ENCODE measurements around the gene G6PC2. TPM values are rescaled to one million over a fixed set of nuclear protein-coding genes. Genes with fewer than 3 reads are reported as not detected.
A peak's percentile ranks its signal among the peaks of the same experiment; 100 is the strongest.
"Not testable (repeated sequence)": the region's sequence is repeated elsewhere in the genome, so short reads cannot be mapped to it uniquely, and the experiment has no call there.

Gene G6PC2
- total RNA-seq (2014; rRNA removed; shearing (Covaris generic)): not detected in 2 replicates

GRCh38 chr2:168901003-168901402 lies at the start of gene G6PC2:
Gene G6PC2 (plus strand): TSS chr2:168901291. CDS start chr2:168901332, 41 bp downstream.
- DNase-seq (ENCODE audit: low read depth): no peak

- peak; percentile 82 for DNase-seq (ENCODE audit: low read depth)
Measured at GRCh38 chr2:168851674-168852320, 49.3 kb upstream of the G6PC2 start.

- no peak for DNase-seq (ENCODE audit: low read depth)
Measured at GRCh38 chr2:168852481-168852880, 48.6 kb upstream of the G6PC2 start.

GRCh38 chr2:168853471-168853870 lies 47.6 kb upstream of the G6PC2 start:
- DNase-seq (ENCODE audit: low read depth): no peak

GRCh38 chr2:168854651-168855050 lies 46.4 kb upstream of the G6PC2 start:
- no peak for DNase-seq (ENCODE audit: low read depth)

GRCh38 chr2:168855601-168856000 lies 45.5 kb upstream of the G6PC2 start:
- no peak for DNase-seq (ENCODE audit: low read depth)

- no peak for DNase-seq (ENCODE audit: low read depth)
Measured at GRCh38 chr2:168858146-168858545, 42.9 kb upstream of the G6PC2 start.

- DNase-seq (ENCODE audit: low read depth): not testable (repeated sequence)
Measured at GRCh38 chr2:168867164-168867563, 33.9 kb upstream of the G6PC2 start.

- DNase-seq (ENCODE audit: low read depth): not testable (repeated sequence)
Measured at GRCh38 chr2:168870369-168870768, 30.7 kb upstream of the G6PC2 start.

- DNase-seq (ENCODE audit: low read depth): not testable (repeated sequence)
Measured at GRCh38 chr2:168870824-168871223, 30.3 kb upstream of the G6PC2 start.

- DNase-seq (ENCODE audit: low read depth): no peak
Measured at GRCh38 chr2:168874368-168875054, 26.6 kb upstream of the G6PC2 start.

- not testable (repeated sequence) for DNase-seq (ENCODE audit: low read depth)
Measured at GRCh38 chr2:168882163-168882562, 18.9 kb upstream of the G6PC2 start.

GRCh38 chr2:168884975-168885374 lies 16.1 kb upstream of the G6PC2 start:
- DNase-seq (ENCODE audit: low read depth): peak; percentile 68

- DNase-seq (ENCODE audit: low read depth): no peak
Measured at GRCh38 chr2:168889635-168890005, 11.5 kb upstream of the G6PC2 start.

GRCh38 chr2:168890006-168890782 lies 10.9 kb upstream of the G6PC2 start, which contains the start of gene SPC25:
Gene SPC25 (minus strand): TSS chr2:168890430. CDS start chr2:168889519, 911 bp downstream.
- DNase-seq (ENCODE audit: low read depth): peak; percentile 93

GRCh38 chr2:168892327-168892726 lies 8.8 kb upstream of the G6PC2 start:
- no peak for DNase-seq (ENCODE audit: low read depth)

- no peak for DNase-seq (ENCODE audit: low read depth)
Measured at GRCh38 chr2:168894101-168894500, 7.0 kb upstream of the G6PC2 start.

GRCh38 chr2:168894720-168895119 lies 6.4 kb upstream of the G6PC2 start:
- no peak for DNase-seq (ENCODE audit: low read depth)

GRCh38 chr2:168895771-168896170 lies 5.3 kb upstream of the G6PC2 start:
- DNase-seq (ENCODE audit: low read depth): peak; percentile 33

GRCh38 chr2:168896783-168897182 lies 4.3 kb upstream of the G6PC2 start:
- no peak for DNase-seq (ENCODE audit: low read depth)

GRCh38 chr2:168897449-168897848 lies 3.6 kb upstream of the G6PC2 start:
- DNase-seq (ENCODE audit: low read depth): no peak

GRCh38 chr2:168903888-168904287 lies 2.8 kb downstream of the G6PC2 start:
- no peak for DNase-seq (ENCODE audit: low read depth)

- no peak for DNase-seq (ENCODE audit: low read depth)
Measured at GRCh38 chr2:168904358-168904757, 3.3 kb downstream of the G6PC2 start.
